ENCODE results near the gene IFT57.

DNA sequence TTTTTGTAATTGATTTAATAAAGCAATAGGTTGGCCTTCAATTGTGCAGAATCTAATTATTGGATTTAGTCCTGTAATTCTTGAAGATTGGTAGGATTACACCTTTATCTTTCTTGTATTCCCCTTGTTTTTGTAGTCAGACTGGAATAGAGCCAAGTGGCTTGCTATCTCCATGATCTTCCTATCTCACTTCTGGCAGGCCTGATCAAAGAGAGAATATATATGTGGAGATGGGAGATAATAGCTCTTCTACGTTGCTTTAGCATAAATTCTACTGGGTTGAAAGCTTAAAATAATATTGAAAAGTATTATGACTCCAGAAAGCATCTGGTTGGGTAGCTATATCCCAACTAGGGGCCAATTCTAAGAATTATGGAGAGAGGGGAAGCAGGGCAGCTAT lies 16.9 kb upstream of the IFT57 start:
- TF ChIP-seq, protein P1, sequence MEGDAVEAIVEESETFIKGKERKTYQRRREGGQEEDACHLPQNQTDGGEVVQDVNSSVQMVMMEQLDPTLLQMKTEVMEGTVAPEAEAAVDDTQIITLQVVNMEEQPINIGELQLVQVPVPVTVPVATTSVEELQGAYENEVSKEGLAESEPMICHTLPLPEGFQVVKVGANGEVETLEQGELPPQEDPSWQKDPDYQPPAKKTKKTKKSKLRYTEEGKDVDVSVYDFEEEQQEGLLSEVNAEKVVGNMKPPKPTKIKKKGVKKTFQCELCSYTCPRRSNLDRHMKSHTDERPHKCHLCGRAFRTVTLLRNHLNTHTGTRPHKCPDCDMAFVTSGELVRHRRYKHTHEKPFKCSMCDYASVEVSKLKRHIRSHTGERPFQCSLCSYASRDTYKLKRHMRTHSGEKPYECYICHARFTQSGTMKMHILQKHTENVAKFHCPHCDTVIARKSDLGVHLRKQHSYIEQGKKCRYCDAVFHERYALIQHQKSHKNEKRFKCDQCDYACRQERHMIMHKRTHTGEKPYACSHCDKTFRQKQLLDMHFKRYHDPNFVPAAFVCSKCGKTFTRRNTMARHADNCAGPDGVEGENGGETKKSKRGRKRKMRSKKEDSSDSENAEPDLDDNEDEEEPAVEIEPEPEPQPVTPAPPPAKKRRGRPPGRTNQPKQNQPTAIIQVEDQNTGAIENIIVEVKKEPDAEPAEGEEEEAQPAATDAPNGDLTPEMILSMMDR (IDR thresholded peaks at IDR 0.05; ENCODE audit: low read length): no peak
- TF ChIP-seq EZH2 (optimal IDR thresholded peaks at IDR 0.05; ENCODE audit: low read depth, low read length) (no peak), EZH2phosphoT487 (IDR thresholded peaks at IDR 0.05; ENCODE audit: low read length) (no peak)
